ENCODE data around the gene PRKAG2.
A peak's percentile ranks its signal among the peaks of the same experiment; 100 is the strongest.

PRKAG2 gene

DNA sequence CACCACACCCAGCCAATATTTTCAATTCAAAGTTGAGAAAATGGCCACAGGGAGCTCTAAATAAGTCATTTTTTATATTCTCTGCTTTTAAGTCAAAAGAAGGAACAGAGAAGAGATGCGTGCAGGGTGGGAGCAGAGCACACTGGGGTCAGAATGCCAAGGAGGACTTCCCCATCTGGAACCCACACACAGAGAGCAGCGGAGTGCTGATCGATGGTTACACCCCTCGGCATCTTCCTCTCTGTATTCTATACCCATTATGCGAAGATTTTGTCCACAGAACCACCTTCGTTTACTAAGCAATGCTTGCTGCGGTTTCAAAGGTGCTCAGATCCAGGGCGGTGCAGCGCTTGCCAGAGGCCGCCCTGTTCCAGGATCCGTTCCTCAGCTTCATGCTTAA, 265.9 kb downstream of the PRKAG2 start:
- DNase-seq = no peak

DNA sequence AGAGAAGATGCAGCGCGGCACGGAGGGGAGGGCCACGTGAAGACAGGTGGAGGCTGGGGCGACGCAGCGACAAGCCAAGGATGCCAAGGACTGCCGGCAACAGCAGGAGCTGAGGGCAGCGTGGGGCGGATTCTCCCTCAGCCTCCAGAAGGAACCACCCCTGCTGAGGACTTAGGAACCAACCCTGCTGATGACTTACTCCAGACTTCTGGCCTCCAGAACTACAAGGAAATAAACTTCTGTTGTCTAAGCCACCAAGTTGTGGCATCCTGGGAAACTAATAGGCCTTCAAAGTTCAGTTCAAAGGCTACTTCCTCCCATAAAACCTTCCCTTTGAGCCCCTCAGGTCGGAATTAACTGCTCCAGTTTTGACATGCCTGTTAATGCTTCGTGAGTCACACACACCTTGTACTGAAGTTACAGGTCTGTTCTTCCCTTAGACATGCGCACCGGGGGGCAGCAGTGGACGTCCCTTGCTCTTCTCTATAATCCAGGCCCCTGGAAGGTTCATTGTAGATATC, 268.8 kb downstream of the PRKAG2 start:
- no peak for DNase-seq

DNA sequence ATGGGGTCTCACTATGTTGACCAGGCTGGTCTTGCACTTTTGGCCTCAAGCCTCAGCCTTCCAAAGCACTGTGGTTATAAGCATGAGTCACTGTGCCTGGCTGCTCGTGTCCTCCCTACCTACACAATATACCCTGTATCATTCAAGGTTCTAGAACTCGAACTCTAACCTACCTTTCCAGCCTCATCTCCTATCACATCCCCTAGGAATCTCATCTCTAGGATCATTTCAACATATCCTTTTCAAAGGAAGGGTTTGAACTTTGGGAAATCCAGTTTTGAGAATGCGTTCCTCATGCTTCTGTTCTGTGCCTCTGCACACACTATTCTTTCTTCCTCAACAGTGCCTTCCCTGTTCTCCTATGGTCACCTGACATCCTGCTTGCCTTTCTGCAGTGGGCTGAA, 269.4 kb downstream of the PRKAG2 start:
- DNase-seq = no peak

DNA sequence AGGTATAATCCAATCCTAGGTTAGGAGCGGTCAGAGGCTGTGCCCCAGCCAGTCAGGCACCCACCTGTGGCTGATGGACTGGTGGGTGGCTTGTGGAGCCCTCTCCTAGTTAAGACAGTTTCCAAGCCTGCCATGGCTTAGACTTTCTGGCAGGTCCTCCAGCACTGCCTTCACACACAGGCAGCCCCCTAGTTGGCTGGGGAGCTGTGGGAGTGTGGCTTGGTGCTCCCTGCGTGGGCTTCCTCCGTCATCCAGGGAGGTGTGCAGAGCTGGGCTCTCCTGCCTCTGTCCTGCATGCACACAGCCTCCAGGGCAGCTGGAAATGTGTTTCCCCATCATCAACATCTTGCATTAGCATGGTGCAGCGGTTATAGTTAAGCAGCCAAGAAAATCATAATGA, 273.0 kb downstream of the PRKAG2 start:
- DNase-seq = no peak

DNA sequence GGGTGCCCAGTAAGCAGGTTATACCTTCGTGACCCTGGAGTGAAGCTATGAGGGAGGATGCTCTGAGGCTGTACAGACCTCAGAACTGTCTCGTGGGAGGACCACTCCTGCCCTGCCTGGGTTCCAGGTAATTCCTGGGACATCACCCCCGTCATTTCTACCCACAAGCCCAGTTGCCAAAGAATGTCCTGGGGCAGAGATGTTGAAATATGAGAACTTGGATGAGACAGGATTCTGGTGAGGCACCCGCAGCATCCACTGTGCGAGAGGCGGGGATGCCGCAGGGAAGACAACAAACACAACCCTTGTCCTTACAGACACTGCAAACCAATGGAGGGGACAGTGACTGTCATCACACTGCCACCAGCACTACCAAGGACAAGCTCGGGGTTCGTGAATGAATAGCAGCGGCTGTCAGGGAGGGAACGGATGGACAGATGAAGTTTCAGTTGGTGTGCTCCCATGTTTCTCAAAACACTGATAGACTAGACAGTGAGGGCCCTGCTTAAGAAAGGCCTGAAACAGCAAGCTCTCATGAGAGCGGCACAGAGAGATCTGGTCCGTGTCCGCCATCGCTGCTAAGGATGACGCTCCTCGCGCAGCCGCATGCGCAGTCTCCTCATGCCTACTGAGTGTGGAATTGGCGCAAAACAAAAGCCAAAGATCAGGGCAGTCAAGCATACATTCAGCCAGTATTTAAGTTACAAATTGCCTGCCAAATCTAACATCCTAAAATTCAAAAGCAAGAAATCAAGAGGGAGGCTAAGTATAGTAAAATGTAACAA, 275.2 kb downstream of the PRKAG2 start:
- DNase-seq = no peak

DNA sequence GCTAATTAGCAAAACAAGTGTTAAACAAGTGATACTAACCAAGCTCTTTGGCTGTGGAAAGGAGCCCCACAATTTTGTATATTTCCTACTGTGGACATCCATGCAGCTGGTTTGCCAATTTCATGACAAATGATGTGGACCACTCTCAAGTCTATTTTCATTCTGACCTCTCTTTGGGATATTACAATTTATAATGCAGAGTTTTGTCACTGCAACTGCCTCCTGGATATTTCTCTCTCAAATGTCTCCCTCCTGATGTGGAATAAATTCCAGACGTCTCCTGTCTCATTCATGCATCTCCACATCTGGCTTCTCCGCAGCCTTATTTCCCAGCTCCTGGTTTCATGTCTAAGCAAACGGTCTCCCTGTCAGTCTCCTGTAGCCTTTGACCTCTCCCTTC, 276.6 kb downstream of the PRKAG2 start:
- DNase-seq = no peak

DNA sequence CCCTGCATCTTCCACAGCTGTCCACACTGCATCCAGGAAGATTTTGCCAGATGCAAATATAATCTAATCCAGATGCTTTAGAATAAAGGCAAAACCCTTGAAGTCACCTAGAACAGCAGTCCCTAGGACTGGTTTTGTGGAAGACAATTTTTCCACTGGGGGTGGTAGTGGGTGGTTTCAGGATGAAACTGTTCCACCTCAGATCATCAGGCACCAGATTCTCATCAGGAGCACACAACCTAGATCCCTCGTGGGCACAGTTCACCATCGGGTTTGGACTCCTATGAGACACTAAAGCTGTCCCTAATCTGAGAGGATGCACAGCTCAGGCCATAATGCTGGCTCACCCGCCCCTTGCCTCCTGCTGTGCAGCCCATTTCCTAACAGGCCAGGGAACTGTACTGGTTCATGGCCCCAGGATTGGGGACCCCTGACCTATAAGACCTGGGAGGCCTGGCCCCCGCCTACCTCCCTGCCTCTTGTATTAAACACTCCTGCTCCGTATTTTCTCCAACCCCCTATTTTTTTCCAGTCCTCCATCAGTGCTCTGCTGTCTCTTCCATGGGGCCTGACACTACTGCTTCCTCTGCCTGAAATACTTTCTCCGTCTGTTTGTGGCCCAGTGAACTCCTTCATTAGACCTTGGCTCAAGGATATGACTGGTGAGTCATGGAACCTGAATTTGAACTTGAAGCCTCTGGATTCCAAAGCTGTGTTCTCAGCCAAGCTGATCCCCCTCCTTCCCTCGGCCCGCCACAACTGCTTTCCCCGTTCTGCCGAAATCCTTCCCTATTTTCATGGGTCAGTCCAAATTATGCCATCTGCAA, 277.3 kb downstream of the PRKAG2 start:
- DNase-seq = no peak

DNA sequence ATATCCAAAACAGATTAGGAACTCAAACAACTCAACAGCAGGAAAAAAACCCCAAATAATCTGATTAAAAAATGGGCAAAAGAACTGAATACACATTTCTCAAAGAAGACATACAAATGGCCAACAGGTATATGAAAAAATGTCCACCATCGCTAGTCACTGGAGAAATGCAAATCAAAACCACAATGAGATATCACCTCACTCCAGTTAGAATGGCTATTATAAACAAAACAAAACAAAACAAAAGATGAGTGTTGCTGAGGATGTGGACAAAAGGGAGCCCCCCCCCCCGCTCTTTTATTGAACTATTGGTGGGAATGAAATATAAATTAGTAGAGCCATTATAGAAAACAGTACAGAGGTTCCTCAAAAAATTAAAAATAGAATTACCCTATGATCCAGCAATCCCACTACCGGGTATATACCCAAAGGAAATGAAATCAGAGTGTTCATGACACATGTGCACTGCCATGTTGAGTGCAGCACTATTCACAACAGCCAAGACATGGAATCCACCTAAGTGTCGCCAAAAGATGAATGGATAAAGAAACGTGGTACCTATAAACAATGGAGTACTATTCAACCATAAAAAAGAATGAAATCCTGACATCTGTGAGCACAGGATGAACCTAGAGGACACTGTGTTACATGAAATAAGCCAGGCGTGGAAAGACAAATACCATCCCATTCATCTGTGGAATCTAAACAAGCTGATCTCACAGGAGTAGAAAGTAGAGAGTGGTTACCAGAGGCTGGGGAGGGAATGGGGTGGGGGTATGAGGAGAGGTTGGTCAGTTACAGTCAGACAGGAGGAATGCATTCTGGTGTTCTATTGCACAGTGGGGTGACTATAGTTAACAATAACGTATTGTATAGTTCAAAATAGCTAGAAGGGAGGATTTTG, 279.1 kb downstream of the PRKAG2 start:
- no peak for DNase-seq

DNA sequence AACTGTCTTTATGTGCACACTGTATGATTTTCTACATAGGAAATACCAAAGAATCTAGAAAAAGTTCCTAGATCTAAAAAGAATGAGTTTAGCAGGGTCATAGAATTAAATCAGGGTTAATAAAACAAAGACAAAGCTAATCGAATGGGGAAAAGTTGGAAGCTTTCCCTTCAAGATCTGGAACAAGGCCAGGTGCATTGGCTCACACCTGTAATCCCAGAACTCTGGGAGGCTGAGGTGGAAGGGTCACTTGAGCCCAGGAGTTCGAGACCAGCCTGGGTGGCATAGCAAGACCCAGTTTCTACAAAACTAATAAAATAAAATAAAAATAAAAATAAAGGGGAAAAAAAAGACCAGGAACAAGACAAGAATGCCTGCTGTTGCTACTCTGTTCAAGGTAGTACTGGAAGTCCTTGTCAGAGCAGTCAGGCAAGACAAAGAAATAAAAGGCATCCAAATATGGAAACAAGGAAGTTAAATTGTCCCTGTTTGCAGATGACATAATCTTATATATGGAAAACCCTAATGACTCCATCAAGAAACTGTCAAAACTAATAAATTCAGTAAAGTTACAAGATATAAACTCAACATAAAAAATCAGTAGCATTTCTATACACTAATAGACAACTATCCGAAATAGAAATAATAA, 281.1 kb downstream of the PRKAG2 start:
- DNase-seq = no peak

DNA sequence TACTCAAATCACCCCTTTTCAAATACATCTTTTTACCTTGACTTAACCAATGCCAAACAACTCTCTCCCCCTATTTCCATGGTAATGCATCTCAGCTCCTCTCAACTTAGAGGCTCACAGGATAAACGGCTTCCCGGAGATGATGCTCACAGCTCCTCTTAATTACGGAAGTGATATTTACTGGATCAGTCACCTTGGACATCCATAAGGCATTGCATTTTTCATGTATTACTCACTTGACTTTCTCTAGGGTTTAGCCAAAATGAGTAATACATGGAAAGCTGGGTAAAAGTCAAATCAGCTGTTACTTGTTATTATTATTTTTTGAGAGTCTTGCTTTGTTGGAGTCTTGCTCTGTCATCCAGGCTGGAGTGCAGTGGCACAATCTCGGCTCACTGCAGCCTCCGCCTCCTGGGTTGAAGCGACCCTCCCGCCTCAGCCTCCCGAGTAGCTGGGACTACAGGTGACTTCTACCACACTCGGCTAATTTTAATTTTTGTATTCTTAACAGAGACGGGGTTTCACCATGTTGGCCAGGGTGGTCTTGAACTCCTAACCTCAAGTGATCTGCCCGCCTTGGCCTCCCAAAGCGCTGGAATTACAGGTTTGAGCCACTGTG, 283.9 kb downstream of the PRKAG2 start:
- no peak for DNase-seq

DNA sequence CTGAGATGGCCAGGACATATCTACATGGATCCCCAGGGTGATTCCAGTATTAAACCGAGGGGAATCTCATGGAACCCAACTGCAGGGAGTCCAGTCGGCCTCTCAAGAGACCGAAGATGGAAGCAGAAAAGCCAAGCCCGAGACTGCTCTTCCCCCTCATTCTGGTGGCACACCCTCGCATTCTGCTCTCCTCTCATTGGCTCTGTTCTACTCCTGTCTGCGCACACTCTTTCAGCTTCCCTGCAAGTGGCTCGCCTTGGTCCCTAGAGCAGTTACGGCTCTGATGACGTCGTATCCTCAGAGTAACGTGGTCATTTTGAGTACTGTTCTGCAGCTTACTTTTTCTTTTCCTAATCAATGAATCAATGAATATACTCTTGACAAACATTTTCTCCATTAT, 284.6 kb downstream of the PRKAG2 start:
- DNase-seq = no peak

DNA sequence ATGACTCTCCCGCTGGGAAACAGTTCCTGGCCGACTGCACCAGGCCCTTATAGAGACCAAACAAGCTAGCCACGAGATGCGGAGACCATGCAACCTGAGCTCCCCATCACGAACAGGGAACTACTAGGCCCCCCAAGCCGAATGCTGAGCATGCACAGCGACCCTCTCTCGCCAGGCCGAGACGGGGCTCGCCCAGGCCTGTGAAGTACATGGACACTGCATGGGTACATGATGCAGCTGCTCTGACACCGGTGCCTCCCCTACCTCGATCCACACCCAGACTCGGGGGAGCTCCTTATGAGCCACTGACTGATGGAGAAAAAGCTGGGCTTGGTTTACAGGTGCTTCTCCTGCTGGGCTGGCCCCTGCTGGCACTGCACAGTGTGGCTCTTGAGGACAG, 285.0 kb downstream of the PRKAG2 start:
- no peak for DNase-seq

DNA sequence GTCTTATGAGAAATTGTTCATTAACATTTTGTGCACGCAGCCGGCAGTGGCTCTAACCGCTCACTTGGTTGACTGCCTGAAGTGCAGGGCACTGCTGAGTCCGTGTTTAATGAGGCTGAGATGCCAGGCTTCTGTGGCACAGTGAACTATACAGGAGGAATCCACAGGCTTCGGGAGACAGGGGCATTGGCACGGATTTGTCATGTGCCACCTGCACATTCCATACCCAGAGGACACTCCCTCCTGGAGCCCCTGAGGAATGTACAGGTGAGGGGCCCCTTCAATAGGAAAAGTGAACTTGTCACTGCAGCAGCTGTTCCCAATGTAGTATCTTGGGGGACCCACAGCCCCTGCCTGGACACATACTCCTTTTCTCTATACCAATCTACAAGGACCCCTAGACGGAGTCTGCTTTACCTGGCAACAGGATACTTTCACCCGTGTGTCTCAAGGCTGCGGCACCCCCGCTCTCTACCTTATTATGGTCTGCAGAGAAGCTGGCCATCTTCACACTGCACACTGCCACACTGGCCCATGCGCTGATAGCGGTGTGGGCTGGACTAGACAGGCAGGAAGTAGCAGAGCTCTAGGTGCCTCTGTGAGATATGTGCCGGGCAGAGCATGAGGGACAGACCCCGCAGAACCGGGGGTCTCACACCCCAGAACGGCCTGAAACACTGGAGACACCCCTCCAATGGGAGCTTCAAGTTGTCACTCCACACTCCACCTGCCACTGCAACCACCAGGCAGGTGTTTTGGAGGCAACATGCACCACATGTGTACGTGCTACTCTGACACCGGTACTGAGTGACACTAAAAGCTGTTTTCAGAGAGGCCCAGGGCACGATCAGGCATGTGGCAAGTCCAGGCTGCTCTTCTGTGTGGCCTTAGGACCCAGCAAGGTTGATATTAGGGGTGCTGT, 285.8 kb downstream of the PRKAG2 start:
- peak in 1 of 14 donors; percentile 21 for DNase-seq

DNA sequence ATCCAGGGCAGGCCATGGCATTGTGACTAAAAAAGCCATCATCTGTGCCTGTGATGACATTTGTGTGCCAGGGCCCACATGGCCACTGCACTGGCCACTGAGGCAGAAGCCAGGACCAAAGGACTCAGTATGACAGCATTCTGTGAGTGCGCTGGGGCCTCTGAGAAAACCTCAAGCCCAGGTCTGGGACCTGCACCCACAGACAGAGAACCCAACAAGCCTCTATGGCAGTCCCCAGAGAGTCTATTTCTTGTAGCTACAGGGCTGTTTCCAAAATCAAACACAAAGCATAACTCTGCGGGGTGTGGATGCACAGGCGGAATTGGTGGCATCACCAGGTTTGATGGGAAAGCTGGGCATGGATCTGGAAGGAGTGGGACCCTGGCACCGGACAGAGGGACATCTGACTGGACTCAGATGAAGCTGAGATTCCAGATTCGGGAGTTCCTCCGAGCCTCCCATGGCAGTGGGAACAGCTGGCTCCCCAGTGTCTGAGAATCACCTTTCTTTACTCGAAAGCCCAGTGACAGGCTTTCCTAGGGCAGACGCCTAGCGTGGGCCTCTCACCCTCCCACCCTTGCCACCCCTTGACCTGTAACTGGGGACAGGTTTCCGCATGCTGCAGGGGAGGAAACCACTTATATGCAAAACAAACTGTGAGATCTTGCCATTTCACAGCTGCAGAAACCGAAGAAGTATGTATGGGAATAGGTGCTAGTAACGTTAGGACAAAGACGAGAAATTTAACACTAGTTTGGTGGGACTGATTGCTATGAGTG, 286.7 kb downstream of the PRKAG2 start:
- peak in 1 of 14 donors; percentile 26 for DNase-seq

DNA sequence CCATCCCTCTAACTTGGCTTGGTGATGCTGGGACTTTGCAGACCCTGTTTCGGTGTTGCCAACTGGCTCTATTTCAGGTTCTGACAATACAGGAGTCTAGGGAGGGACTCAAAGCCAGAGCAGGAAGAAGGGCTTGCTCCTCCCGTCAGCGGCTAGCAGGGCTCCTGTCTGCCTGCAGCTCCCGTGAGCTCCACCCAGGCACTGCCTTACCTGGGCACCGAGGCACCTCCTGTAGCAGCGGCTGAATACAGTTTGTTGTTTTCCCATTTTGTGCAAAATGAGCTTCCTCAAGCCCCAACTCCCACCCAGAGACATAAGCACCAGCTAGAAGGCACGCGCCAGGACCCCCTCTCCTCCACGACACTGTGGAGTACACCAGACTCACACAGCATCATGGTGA, 287.9 kb downstream of the PRKAG2 start:
- DNase-seq = no peak

DNA sequence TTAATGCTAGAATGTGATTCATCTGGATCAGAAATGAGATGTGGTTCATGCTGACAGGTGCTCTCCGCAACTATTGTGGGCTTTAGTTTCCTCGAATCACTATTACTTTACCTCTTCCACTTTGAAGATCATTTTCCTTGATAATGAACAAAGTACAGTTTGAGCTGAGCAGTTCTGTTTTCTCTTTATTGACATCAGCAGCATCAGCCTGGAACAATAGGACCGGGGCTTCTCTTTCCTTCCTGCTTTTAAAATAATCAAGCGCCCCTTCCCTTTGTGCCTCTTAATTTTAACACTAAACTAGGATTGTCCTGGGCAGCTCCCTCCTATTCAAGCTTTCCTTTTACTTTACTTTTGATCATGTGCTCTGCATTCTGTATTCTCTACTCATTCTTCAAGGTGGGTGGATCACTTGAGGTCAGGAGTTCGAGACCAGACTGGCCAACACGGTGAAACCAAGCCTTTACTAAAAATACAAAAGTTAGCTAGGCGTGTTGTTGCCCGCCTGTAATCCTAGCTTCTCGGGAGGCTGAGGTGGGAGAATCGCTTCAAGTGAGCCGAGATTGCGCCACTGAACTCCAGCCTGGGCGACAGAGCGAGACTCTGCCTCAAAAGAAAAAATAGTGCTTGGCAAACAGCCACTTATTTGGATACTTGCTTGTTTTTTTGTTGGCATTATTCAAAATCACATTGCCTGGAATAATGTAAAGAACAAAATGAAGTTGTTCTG, 290.2 kb downstream of the PRKAG2 start:
- no peak for DNase-seq

DNA sequence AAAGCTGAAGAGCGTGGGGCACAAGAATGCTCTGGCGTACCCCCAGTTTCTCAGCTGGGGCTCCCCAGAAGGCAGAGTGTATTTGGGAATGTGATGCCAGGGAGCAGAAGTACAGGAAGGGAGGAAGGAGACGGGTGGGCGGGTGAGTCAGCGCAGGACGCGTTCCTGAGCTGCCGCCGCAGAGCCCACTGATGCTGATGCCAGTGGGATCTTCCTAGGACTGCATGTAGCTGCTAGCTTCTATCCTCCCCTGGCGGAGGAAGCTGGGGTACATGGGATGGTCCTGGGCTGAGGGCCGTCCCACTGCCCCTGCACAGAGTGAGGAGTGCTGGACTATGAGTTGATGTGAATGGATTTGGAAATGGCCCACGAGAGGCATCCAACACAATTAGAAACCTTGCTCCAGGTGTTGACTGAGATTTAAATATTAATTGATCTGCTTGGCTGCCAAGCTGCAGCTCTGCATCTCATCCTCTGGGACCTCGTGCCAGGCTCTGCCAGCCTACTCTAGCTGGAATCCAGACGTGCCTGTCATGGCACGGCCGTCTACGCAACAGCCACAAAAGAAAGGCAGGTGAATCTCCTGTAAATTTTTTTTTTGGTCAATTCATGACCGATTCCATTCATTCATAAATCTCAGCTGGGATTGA, 291.0 kb downstream of the PRKAG2 start:
- no peak for DNase-seq

DNA sequence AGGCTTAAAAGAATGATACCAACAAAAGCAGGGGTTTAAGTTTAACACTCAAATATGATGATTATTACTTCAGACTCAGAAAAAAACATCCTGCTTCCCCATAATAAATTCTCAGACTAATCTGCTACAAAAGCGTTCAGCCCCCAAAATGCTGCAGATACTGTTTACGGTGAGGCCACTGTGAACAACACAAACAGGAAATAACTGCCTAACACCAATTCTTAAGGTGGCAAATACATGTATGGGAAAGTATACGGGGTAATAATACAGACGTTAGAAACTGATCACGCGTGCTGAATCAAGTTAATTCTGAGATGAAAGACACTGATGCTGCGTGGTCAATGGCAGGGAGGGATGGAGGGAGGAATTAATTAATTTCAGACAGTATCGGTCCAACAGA, 295.2 kb downstream of the PRKAG2 start:
- DNase-seq = no peak
